GM12875 (cell line): ENCODE results near the gene ZNF593OS.

Experiments used
- H3K4me3 ChIP-seq: one replicate; pipeline ENCODE4 v1.5.1; 2011; ENCODE audit warnings: low read depth, low read length, control low read depth
- TF ChIP-seq, protein P1 (sequence below): IDR thresholded peaks from 2 replicates; pipeline ENCODE4 v1.5.1; 2011; ENCODE audit warnings: low read depth, mild to moderate bottlenecking, control low read depth, inconsistent platforms, low read length, moderate library complexity, borderline replicate concordance; ENCODE audit not compliant: insufficient read depth

ZNF593OS gene

DNA sequence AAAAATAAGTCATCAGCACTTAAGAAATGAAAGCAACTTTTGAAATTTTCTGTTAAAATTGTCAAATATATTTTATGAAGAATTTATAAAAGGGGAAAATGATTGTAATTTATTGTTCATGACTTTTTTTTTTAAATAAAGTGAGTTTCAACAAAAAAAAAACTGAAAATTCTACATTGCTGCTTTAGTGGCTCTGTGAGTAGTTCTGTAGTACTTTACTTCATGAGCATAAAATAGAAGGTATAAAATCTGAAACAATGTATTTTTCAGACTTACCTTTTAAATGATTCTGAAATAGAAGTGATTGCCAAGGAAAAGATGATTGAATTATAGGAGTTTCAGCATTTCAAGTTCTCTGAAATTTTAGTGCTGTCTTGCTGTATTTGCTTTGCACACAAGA lies 46.2 kb downstream of the ZNF593OS start:
- TF ChIP-seq, protein P1, sequence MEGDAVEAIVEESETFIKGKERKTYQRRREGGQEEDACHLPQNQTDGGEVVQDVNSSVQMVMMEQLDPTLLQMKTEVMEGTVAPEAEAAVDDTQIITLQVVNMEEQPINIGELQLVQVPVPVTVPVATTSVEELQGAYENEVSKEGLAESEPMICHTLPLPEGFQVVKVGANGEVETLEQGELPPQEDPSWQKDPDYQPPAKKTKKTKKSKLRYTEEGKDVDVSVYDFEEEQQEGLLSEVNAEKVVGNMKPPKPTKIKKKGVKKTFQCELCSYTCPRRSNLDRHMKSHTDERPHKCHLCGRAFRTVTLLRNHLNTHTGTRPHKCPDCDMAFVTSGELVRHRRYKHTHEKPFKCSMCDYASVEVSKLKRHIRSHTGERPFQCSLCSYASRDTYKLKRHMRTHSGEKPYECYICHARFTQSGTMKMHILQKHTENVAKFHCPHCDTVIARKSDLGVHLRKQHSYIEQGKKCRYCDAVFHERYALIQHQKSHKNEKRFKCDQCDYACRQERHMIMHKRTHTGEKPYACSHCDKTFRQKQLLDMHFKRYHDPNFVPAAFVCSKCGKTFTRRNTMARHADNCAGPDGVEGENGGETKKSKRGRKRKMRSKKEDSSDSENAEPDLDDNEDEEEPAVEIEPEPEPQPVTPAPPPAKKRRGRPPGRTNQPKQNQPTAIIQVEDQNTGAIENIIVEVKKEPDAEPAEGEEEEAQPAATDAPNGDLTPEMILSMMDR: no peak
- no peak overlapping the region for H3K4me3 ChIP-seq

DNA sequence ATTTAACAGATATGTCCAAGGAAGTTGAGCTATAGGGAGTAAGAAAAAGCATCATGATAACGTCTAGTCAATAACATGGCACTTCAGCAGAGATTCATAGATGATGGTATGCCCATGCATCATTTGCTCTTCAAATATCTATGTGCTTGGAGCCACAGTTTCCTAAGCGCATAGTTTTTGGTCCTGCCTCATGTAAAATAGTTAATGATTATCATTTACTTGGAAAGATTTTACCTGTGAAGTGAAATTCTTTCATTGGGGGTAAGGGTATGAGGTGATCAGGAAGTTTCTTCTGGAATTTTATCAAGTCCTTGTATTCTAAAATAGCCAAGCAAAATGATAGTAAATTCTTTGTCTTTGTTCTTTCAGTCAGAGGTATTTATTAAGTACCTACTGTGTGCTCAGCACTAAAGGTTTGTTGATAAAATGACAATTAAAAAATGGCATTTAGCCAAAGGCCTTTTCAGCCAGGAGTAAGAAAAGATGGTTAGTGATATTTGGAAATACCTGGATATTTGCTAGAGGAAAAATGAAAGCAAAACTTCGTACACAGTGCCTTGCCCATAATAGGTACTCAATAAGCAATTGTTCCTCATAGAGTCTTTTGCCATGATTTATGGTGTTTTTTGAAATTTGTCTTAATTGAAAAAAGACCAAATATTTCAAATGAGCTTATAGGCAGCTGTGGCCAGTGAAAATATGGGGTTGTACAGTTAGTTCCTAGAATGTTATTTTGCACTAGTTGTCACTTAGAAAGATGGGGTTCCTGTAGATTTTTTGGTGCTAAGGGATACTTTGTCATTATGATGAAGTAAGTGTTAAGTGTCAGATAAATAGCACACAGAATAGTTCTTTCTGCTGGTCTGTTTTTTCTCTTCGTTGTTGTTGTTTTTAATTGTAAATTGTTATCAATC lies 47.0 kb downstream of the ZNF593OS start:
- TF ChIP-seq, protein P1: no peak
- H3K4me3 ChIP-seq: no peak overlapping the region

DNA sequence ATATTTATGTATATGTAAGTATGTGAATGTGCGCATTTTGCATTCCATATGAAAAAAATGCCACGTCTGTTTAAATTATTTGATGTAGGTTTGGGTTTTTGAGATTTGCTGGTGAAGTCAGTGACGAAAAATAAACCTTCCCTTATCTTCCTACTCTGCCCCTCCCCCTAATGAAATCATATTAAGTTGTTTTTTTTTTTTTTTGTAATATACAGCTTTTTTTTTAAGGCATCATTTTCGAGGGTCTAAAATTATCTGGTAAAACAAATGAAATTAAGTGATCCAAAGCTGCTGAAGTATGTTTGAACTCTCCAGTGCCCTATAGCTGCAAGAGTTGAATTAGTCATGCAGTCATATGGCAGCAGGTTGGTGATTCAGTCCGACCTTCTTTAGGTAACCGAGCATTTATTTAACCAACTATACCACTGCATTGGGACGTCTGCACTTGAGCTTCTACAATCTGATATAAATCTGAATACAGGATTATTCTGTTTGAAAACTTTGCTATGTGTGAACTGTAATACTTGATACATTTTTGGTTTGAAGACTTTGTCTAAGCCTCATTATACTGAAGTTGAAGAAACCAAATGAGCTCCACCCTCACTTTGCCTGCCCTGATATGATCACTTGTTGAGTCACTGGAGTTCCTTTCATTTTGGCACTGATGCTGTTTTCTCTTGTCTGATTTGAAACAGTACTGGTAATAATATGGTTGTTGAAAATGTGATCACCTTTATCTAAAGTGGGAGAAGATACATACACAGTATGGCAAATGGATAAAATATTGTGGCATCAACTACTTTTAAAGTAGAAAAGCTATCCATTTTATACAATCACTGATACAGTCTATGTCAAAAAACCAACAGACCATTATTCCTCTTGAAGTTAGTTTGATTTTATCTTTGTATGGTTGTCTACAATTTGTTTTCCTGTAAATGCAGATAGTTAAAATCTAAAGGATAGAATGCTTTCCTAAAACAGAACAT lies 48.4 kb downstream of the ZNF593OS start:
- no peak overlapping the region for H3K4me3 ChIP-seq
- TF ChIP-seq, protein P1: no peak

DNA sequence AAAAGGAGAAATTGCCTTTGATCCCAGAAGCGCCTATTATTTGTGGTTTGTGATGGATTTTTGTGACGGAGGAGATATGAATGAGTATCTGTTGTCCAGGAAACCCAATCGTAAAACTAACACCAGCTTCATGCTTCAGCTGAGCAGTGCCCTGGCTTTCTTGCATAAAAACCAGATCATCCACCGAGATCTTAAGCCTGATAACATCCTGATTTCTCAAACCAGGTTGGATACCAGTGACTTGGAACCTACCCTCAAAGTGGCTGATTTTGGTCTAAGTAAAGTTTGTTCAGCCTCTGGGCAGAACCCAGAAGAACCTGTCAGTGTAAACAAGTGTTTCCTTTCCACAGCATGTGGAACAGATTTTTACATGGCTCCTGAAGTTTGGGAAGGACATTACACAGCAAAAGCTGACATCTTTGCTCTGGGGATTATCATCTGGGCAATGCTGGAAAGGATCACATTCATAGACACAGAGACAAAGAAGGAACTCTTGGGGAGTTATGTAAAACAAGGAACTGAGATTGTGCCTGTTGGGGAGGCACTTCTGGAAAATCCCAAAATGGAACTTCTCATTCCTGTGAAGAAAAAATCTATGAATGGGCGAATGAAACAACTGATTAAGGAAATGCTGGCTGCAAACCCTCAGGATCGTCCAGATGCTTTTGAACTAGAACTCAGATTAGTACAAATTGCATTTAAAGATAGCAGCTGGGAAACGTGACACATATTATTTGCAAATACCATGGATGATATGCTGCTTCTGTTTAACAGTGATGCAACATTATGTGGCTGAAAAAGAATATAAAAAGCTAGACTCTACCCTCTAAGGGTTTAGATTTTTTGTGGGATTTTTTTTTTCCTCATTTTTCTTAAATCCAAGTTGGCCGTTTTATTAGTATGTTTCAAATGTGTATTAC lies 49.5 kb downstream of the ZNF593OS start:
- H3K4me3 ChIP-seq: no peak overlapping the region
- TF ChIP-seq, protein P1: no peak

DNA sequence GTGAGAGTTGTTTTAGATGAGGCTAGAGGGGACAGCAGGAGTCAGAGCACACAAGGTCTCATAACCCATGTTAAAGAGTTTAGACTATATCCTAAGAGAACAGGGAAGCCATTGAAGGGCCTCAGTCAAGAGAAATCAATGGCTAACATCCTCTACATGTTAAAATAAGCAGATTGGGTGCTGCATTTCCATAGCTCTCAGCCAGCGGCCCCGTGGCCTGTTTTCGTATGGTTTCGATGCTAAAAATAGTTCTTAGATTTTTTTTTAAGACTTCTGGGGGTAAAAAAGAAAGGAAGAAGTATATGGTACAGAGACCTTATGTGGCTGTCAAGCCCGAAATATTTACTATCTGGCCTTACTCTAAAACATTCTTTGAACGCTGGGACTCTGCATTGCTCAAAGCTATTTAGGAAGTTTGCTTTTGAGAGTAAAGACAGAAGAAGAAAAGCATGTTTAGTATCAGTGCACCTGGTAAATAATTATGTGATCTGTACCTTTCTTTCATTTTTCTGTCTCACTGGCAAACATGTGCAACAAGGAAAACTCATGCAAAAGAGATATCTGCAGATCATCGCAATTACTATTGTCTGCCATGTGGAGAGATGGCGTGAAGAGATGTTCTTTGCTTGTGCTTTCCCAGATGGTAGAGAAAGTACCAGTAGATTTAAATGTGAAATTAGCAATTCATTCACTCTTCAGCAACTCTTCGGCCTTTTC lies 51.6 kb downstream of the ZNF593OS start:
- no peak overlapping the region for H3K4me3 ChIP-seq

More for the DNA sequence above, 51.6 kb downstream of the ZNF593OS start:
- TF ChIP-seq, protein P1: no peak
